Prostate gland (tissue), 2 donors: Measurements from ENCODE around the gene CFAP92. TPM values are rescaled to one million over a fixed set of nuclear protein-coding genes. Genes with fewer than 3 reads are reported as not detected.

Experiments used
- DNase-seq: peaks from one replicate; pipeline ENCODE4 v3.0.0-alpha.2; 2019; ENCODE audit warnings: low spot score
- H3K27ac ChIP-seq, 2 donors: fragments of 200-600 bp; sonication (generic); 2 replicates each; pipeline ENCODE4 v1.5.1; 2017 to 2019
- H3K27me3 ChIP-seq: fragments of 200-600 bp; sonication (generic); replicated peaks from 2 replicates; pipeline ENCODE4 v1.5.1; 2019; ENCODE audit not compliant: insufficient read depth
- H3K36me3 ChIP-seq, 2 donors: fragments of 200-600 bp; sonication (generic); 1 replicate in 1 of 2; 2 replicates in 1 of 2; pipeline versions ENCODE4 v1.5.1 to v1.8.1; 2017 to 2019
- H3K4me1 ChIP-seq: fragments of 200-600 bp; sonication (generic); replicated peaks from 2 replicates; pipeline ENCODE4 v1.5.1; 2019
- H3K4me3 ChIP-seq, 2 donors: fragments of 200-600 bp; sonication (generic); 2 replicates each; pipeline ENCODE4 v1.5.1; 2017 to 2019
- H3K9me3 ChIP-seq: fragments of 200-600 bp; sonication (generic); 2 replicates; pipeline ENCODE4 v1.5.1; 2017
- POLR2A ChIP-seq: fragments of 450-650 bp; IDR thresholded peaks from one replicate; pipeline ENCODE4 v1.6.1; 2016; ENCODE audit warnings: antibody characterized with exemption, mild to moderate bottlenecking
- POLR2AphosphoS5 ChIP-seq: sonication (generic); formaldehyde crosslinking; IDR thresholded peaks from one replicate; pipeline ENCODE4 v1.6.1; 2017; ENCODE audit warnings: antibody characterized with exemption
- WGBS: methylation state at CpG from one replicate; pipeline ENCODE4 v1.1.5; 2018; 5-methylcytosine and 5-hydroxymethylcytosine counted together
- intact Hi-C: fragments of 100-400 bp; cut with DNase I; formaldehyde crosslinking; loops from one replicate; pipeline ENCODE4 v1.14.2; 2022
- total RNA-seq, 2 donors: library from RNA; depleted of rRNA; stranded (reverse); fragments of >200 nt; gene quantifications; one replicate each; pipeline ENCODE4 v1.1.0, GENCODE V29; 2016
- TF ChIP-seq, protein P1 (sequence below), 4 experiments: fragments of 200-600 bp in 2 of 4; fragments of 450-650 bp in 2 of 4; sonication (generic) in 2 of 4; IDR thresholded peaks; 1 replicate in 3 of 4; 2 replicates in 1 of 4; pipeline ENCODE4 v1.5.1; 2016 to 2019; ENCODE audit warnings: antibody characterized with exemption in 4 of 4, mild to moderate bottlenecking in 2 of 4, moderate library complexity in 2 of 4

CFAP92 gene
- total RNA-seq, 2 donors from 2014 or later: 1.7 to 4.3 TPM

- WGBS: 81% methylated on average over 4 of the region's 4 CpGs
- intact Hi-C loops: no loop called here
These were observed 3.7 kb upstream of the CFAP92 start for GRCh38 chr3:128997486-128998133.

DNA sequence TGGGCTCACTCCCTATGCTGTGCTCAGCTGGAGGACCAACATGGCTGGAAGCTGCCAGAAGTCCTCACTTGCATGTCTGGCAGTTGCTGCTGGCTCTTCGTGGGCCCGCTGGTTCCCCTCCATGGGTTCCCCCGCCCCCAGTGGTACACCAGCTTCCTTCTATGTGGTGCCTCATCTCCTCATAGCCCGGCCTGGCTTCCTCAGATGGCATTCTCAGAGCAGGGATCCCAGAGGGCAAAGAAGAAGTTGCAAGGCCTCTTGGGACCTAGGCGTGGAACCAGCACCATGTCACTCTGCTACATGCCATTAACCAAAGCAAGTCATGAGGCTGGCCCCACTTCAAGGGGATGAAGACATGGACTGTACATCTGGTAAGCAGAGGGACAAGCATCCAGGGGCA, 2.9 kb upstream of the CFAP92 start:
- 98% methylated on average over 5 of the region's 5 CpGs for WGBS
- H3K27me3 ChIP-seq: no peaks in the 10 kb centered on the region
- no peak overlapping the region for H3K27ac ChIP-seq
- H3K4me1 ChIP-seq: no peaks in the 10 kb centered on the region
- no peaks in the 10 kb centered on the region for H3K36me3 ChIP-seq
- TF ChIP-seq POLR2A (no peak), POLR2AphosphoS5 (no peak)
- TF ChIP-seq, protein P1, sequence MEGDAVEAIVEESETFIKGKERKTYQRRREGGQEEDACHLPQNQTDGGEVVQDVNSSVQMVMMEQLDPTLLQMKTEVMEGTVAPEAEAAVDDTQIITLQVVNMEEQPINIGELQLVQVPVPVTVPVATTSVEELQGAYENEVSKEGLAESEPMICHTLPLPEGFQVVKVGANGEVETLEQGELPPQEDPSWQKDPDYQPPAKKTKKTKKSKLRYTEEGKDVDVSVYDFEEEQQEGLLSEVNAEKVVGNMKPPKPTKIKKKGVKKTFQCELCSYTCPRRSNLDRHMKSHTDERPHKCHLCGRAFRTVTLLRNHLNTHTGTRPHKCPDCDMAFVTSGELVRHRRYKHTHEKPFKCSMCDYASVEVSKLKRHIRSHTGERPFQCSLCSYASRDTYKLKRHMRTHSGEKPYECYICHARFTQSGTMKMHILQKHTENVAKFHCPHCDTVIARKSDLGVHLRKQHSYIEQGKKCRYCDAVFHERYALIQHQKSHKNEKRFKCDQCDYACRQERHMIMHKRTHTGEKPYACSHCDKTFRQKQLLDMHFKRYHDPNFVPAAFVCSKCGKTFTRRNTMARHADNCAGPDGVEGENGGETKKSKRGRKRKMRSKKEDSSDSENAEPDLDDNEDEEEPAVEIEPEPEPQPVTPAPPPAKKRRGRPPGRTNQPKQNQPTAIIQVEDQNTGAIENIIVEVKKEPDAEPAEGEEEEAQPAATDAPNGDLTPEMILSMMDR (IDR thresholded peaks at IDR 0.05): no peak
- H3K9me3 ChIP-seq: no peaks in the 10 kb centered on the region
- intact Hi-C loops: no loop called here
- no peak for DNase-seq
- no peak overlapping the region for H3K4me3 ChIP-seq

More at GRCh38 chr3:128997486-128998133, 3.7 kb upstream of the CFAP92 start:
- Histone ChIP-seq H3K4me3 (no peak overlapping the region), H3K9me3 (no peaks in the 10 kb centered on the region), H3K27me3 (no peaks in the 10 kb centered on the region), H3K4me1 (no peaks in the 10 kb centered on the region), H3K27ac (no peak overlapping the region), H3K36me3 (no peaks in the 10 kb centered on the region)
- DNase-seq: no peak
- TF ChIP-seq, protein P1 (IDR thresholded peaks at IDR 0.05): no peak
- TF ChIP-seq POLR2A: no peak
- no peak for TF ChIP-seq POLR2AphosphoS5

DNA sequence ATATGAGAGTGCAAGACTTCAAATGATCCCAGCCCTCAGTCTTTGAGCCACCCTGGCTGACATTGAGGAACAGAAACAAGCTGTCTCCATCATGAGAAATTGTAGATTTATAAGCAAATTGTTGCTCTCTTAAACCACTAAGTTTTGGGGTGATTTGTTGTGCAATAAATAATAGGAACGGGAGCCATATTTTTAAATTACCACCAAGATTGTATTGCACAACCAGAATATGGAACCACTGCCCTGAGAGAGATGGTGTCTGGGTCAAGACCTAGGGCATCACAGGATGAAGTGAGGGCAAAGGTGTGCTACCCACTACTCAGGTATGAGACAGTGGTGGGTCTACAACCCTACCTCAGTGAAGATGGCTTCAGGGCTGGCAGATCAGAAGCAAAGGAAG, 2.3 kb upstream of the CFAP92 start:
- no peak for DNase-seq
- TF ChIP-seq POLR2AphosphoS5 (no peak), POLR2A (no peak)
- TF ChIP-seq, protein P1 (IDR thresholded peaks at IDR 0.05): no peak
- no peaks in the 10 kb centered on the region for H3K4me1 ChIP-seq
- no peaks in the 10 kb centered on the region for H3K27me3 ChIP-seq
- H3K9me3 ChIP-seq: no peaks in the 10 kb centered on the region
- H3K4me3 ChIP-seq: no peak overlapping the region
- no peaks in the 10 kb centered on the region for H3K36me3 ChIP-seq
- 93% methylated on average over 1 of the region's 1 CpG for whole genome bisulfite sequencing
- no peak overlapping the region for H3K27ac ChIP-seq
- intact Hi-C loops: no loop called here

DNA sequence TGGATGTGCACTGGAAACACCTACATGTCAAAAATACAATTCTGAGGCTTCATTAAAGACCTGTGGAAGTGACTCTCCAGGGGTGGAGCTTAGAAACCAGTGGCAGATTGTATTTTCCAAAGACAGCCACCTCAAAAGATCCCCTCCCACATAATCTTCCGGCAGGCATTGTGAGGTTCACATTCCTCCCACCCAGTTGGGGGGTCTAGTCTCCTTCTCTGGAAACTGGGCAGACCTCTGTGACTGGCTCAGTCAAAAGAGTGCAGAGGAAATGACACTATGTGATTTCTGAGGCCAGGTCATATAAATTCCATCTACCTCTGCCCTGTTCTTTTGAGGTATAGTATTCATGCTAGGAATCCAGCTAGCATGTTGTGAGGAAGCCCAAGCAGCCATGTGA, 1.9 kb upstream of the CFAP92 start:
- Histone ChIP-seq H3K4me3 (no peak overlapping the region), H3K27ac (no peak overlapping the region), H3K4me1 (no peaks in the 10 kb centered on the region), H3K36me3 (no peaks in the 10 kb centered on the region), H3K27me3 (no peaks in the 10 kb centered on the region), H3K9me3 (no peaks in the 10 kb centered on the region)
- no peak for DNase-seq
- intact Hi-C loops: no loop called here
- 86% methylated on average over 1 of the region's 1 CpG for WGBS
- TF ChIP-seq POLR2AphosphoS5 (no peak), POLR2A (no peak)
- TF ChIP-seq, protein P1 (IDR thresholded peaks at IDR 0.05): no peak
